Ovary (tissue), 3 donors: Measurements from ENCODE around the gene DMKN.

ENCODE experiments used
- CTCF ChIP-seq, 3 donors: fragments of 450-650 bp in 2 of 3; fragments of 200-600 bp in 1 of 3; IDR thresholded peaks; one replicate each; pipeline versions ENCODE4 v1.5.1 to v1.8.0; 2016 to 2022; ENCODE audit warnings: antibody characterized with exemption in 3 of 3, mild to moderate bottlenecking in 1 of 3
- EP300 ChIP-seq: sonication (generic); formaldehyde crosslinking; IDR thresholded peaks from one replicate; pipeline ENCODE4 v1.6.1; 2017; ENCODE audit warnings: antibody characterized with exemption
- POLR2A ChIP-seq: fragments of 450-650 bp; IDR thresholded peaks from one replicate; pipeline ENCODE4 v1.6.1; 2017; ENCODE audit warnings: antibody characterized with exemption, mild to moderate bottlenecking, moderate library complexity
- donor health status: DM: no; HTN: no; CAD: no.

- TF ChIP-seq EP300 (no peak), POLR2A (no peak), CTCF (IDR thresholded peaks at IDR 0.05) (no peak)
Observed at GRCh38 chr19:35501684-35502083, 11.8 kb downstream of the DMKN start.
